ENCODE measurements around the gene SUMO4. TPM values are rescaled to one million over a fixed set of nuclear protein-coding genes. Genes with fewer than 3 reads are reported as not detected.

SUMO4 gene
- total RNA-seq, 1 experiment from 2014 or later = 1.1 TPM

DNA sequence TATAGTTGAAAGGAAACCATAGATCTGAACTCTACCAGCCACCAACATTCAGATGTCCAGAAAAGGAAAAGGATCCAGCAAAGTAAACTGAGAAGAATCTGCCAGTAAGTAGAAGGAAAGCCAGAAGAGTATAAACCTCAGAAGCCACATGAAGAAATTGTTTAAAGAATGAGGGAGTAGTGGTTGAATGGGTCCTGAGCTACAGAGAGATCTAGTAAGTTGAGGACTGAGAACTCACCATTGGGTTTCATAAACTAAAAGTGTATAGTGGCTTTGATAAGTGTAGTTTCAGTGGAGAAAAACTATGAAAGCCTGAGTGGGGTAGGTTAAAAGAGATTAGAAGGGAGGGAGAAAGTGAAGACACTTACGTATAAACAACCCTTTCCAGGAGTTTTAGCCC lies 32.0 kb upstream of the SUMO4 start:
- intact Hi-C loops (cut with micrococcal nuclease; ENCODE audit: unreplicated experiment) (no loop called here), in situ Hi-C loops (cut with HindIII; ENCODE audit: low pct_unique_long_range_greater_than_20kb, low sequenced_read_pairs) (no loop called here)
- ChIA-PET CTCF (no interaction called here), POLR2A (no interaction called here)
- H3K27me3 ChIP-seq (ENCODE audit: control insufficient read depth, insufficient read depth, low read length) = no peaks in the 10 kb centered on the region
- no peaks in the 10 kb centered on the region for H3K4me1 ChIP-seq (ENCODE audit: control insufficient read depth, insufficient read depth, low read length)
- ATAC-seq (no peak), DNase-seq (ENCODE audit: low read depth, low spot score) (no peak)
- peaks cover 5% of the 10 kb centered on the region; the same call in 1 of the 2 replicates for H3K36me3 ChIP-seq (ENCODE audit: control insufficient read depth, insufficient read depth, low read length)
- H3K4me3 ChIP-seq (ENCODE audit: low read depth in 2 of 2, low read length in 2 of 2) = no peak overlapping the region
- no peak overlapping the region for H3K27ac ChIP-seq (ENCODE audit: low read length)
- no peaks in the 10 kb centered on the region for H3K9me3 ChIP-seq (ENCODE audit: control insufficient read depth, insufficient read depth, low read depth, low read length)
- no TSS peak for BruUV-seq (replicated peaks)
- no peak for TF ChIP-seq REST (IDR thresholded peaks at IDR 0.05; ENCODE audit: insufficient read depth in 1 of 2, low read depth in 2 of 2, low read length in 1 of 2)
- TF ChIP-seq CTCF (IDR thresholded peaks at IDR 0.05) = no peak
- TF ChIP-seq TCF7L2 (IDR thresholded peaks at IDR 0.05; ENCODE audit: low read depth, low read length) = no peak
- TF ChIP-seq SIN3A (IDR thresholded peaks at IDR 0.05; ENCODE audit: borderline replicate concordance, insufficient read depth, low read depth, low read length) = no peak
- no peak for TF ChIP-seq POLR2AphosphoS5 (IDR thresholded peaks at IDR 0.05; ENCODE audit: low read depth, low read length)

GRCh38 chr6:149371154-149371553 lies 28.9 kb upstream of the SUMO4 start:
- Histone ChIP-seq H3K4me1 (ENCODE audit: control insufficient read depth, insufficient read depth, low read length) (no peaks in the 10 kb centered on the region), H3K27me3 (ENCODE audit: control insufficient read depth, insufficient read depth, low read length) (no peaks in the 10 kb centered on the region), H3K36me3 (ENCODE audit: control insufficient read depth, insufficient read depth, low read length) (peaks cover 5% of the 10 kb centered on the region; the same call in 1 of the 2 replicates), H3K27ac (ENCODE audit: low read length) (no peak overlapping the region), H3K9me3 (ENCODE audit: control insufficient read depth, insufficient read depth, low read depth, low read length) (no peaks in the 10 kb centered on the region), H3K4me3 (ENCODE audit: low read depth in 2 of 2, low read length in 2 of 2) (no peak overlapping the region)
- POLR2A ChIA-PET = no interaction called here
- CTCF ChIA-PET = no interaction called here
- no peak for TF ChIP-seq POLR2AphosphoS5 (IDR thresholded peaks at IDR 0.05; ENCODE audit: low read depth, low read length)
- TF ChIP-seq REST (IDR thresholded peaks at IDR 0.05; ENCODE audit: insufficient read depth in 1 of 2, low read depth in 2 of 2, low read length in 1 of 2) = no peak
- TF ChIP-seq TCF7L2 (IDR thresholded peaks at IDR 0.05; ENCODE audit: low read depth, low read length) = no peak
- no peak for TF ChIP-seq CTCF (IDR thresholded peaks at IDR 0.05)
- no peak for TF ChIP-seq SIN3A (IDR thresholded peaks at IDR 0.05; ENCODE audit: borderline replicate concordance, insufficient read depth, low read depth, low read length)
- in situ Hi-C loops (cut with HindIII; ENCODE audit: low pct_unique_long_range_greater_than_20kb, low sequenced_read_pairs) = no loop called here
- ATAC-seq (no peak), DNase-seq (ENCODE audit: low read depth, low spot score) (no peak)
- BruUV-seq (replicated peaks) = no TSS peak
- intact Hi-C loops (cut with micrococcal nuclease; ENCODE audit: unreplicated experiment) = no loop called here
